PC-9 (cell line): Measurements from ENCODE around the gene NRG2.

ENCODE experiments used
- CTCF ChIP-seq: fragments of 200-600 bp; sonication (generic); conservative IDR thresholded peaks from 2 replicates; pipeline ENCODE4 v1.6.1; 2017; ENCODE audit warnings: mixed run types, antibody characterized with exemption, mild to moderate bottlenecking, moderate library complexity
- EZH2 ChIP-seq: fragments of 200-600 bp; sonication (generic); IDR thresholded peaks from 2 replicates; pipeline ENCODE4 v1.8.0; 2017; ENCODE audit warnings: antibody characterized with exemption, low read depth

- TF ChIP-seq EZH2 (no peak), CTCF (no peak)
These were observed 233.7 kb downstream of the NRG2 start for GRCh38 chr5:139809331-139809810.
